ENCODE measurements around the gene SIRT2.
"Not testable (repeated sequence)": the region's sequence is repeated elsewhere in the genome, so short reads cannot be mapped to it uniquely, and the experiment has no call there.

SIRT2 gene

GRCh38 chr19:38898788-38899446 is 501 bp downstream of the SIRT2 start:
- no peak for DNase-seq (ENCODE audit: low read depth in 3 of 3, low spot score in 1 of 3)

- DNase-seq (ENCODE audit: low read depth in 3 of 3, low spot score in 1 of 3): no peak
Observed at GRCh38 chr19:38894968-38895367, 4.5 kb downstream of the SIRT2 start.

- DNase-seq (ENCODE audit: low read depth in 3 of 3, low spot score in 1 of 3): no peak
Observed at GRCh38 chr19:38893341-38893771, 6.1 kb downstream of the SIRT2 start.

GRCh38 chr19:38892841-38893240 is 6.6 kb downstream of the SIRT2 start:
- DNase-seq (ENCODE audit: low read depth in 3 of 3, low spot score in 1 of 3): no peak

- DNase-seq (ENCODE audit: low read depth in 3 of 3, low spot score in 1 of 3): no peak
Observed at GRCh38 chr19:38891771-38892170, 7.6 kb downstream of the SIRT2 start.

GRCh38 chr19:38890686-38891085 is 8.7 kb downstream of the SIRT2 start:
- no peak for DNase-seq (ENCODE audit: low read depth in 3 of 3, low spot score in 1 of 3)

GRCh38 chr19:38889803-38890202 is 9.6 kb downstream of the SIRT2 start:
- no peak for DNase-seq (ENCODE audit: low read depth in 3 of 3, low spot score in 1 of 3)

- no peak for DNase-seq (ENCODE audit: low read depth in 3 of 3, low spot score in 1 of 3)
Observed at GRCh38 chr19:38888876-38889275, 10.5 kb downstream of the SIRT2 start.

- DNase-seq (ENCODE audit: low read depth in 3 of 3, low spot score in 1 of 3): not testable (repeated sequence)
Observed at GRCh38 chr19:38884691-38885090, 14.7 kb downstream of the SIRT2 start.

- no peak for DNase-seq (ENCODE audit: low read depth in 3 of 3, low spot score in 1 of 3)
Observed at GRCh38 chr19:38883286-38883685, 16.1 kb downstream of the SIRT2 start.

GRCh38 chr19:38880882-38881609 is 18.4 kb downstream of the SIRT2 start:
- no peak for DNase-seq (ENCODE audit: low read depth in 3 of 3, low spot score in 1 of 3)

- DNase-seq (ENCODE audit: low read depth in 3 of 3, low spot score in 1 of 3): no peak
Observed at GRCh38 chr19:38880076-38880881, 19.1 kb downstream of the SIRT2 start.

GRCh38 chr19:38879400-38879751 is 20.0 kb downstream of the SIRT2 start:
- DNase-seq (ENCODE audit: low read depth in 3 of 3, low spot score in 1 of 3): no peak

- no peak for DNase-seq (ENCODE audit: low read depth in 3 of 3, low spot score in 1 of 3)
Observed at GRCh38 chr19:38878575-38879399, 20.6 kb downstream of the SIRT2 start.

GRCh38 chr19:38877781-38878574 is 21.4 kb downstream of the SIRT2 start, which contains the start of gene RINL:
TSS of gene RINL (minus strand) at chr19:38878275. CDS start at chr19:38876742, 1,533 bp downstream.
- peak; percentile 25 to 54 (median 42) for DNase-seq (ENCODE audit: low read depth in 3 of 3, low spot score in 1 of 3)

- DNase-seq (ENCODE audit: low read depth in 3 of 3, low spot score in 1 of 3): no peak
Observed at GRCh38 chr19:38875656-38876395, 23.6 kb downstream of the SIRT2 start.

- DNase-seq (ENCODE audit: low read depth in 3 of 3, low spot score in 1 of 3): not testable (repeated sequence)
Observed at GRCh38 chr19:38873400-38873799, 26.0 kb downstream of the SIRT2 start.

GRCh38 chr19:38870612-38871011 is 28.8 kb downstream of the SIRT2 start:
- no peak for DNase-seq (ENCODE audit: low read depth in 3 of 3, low spot score in 1 of 3)

- peak; percentile 89 to 92 (median 89) for DNase-seq (ENCODE audit: low read depth in 3 of 3, low spot score in 1 of 3)
Observed at GRCh38 chr19:38869836-38870607, 29.4 kb downstream of the SIRT2 start.
